ENCODE measurements around the gene POU1F1. TPM values are rescaled to one million over a fixed set of nuclear protein-coding genes. Genes with fewer than 3 reads are reported as not detected.
"Not testable (repeated sequence)": the region's sequence is repeated elsewhere in the genome, so short reads cannot be mapped to it uniquely, and the experiment has no call there.

POU1F1 gene
- total RNA-seq, 2 donors from 2014 or later, result not detected

DNA sequence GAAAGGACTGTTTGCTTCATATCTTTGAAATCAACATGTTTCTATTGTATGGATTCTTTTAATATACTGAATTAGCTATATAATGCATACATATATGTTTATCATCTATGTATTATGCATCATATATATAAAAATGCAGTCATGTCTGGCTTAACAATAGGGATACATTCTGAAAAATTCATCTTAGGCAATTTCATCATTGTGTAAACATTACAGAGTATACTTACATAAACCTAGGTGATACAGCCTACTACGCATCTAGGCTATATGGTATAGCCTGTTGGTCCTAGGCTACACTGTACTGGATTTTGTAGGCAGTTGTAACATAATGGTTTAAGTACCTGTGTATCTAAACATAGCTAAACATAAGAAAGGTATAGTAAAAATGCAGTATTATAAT lies 27.6 kb downstream of the POU1F1 start:
- H3K9me3 ChIP-seq (ENCODE audit: control insufficient read depth, low read length), result no peaks in the 10 kb centered on the region
- Mint-ChIP-seq H3K9me3 (no peaks in the 10 kb centered on the region), H3K36me3 (ENCODE audit: low read depth) (peaks cover 27% of the 10 kb centered on the region), H3K27me3 (ENCODE audit: insufficient read depth) (no peaks in the 10 kb centered on the region), H3K4me1 (no peaks in the 10 kb centered on the region), H3K4me3 (no peak overlapping the region), H3K27ac (no peak overlapping the region)
- H3K27me3 ChIP-seq (ENCODE audit: control insufficient read depth, insufficient read depth, low read length, poor library complexity, severe bottlenecking), result no peaks in the 10 kb centered on the region
- no peak overlapping the region for H3K9ac ChIP-seq (ENCODE audit: extremely low read depth, low read length, poor library complexity, severe bottlenecking)
- 88% methylated on average over 1 of the region's 1 CpG; no CpG with 5 or more reads in 1 of the 2 experiments for WGBS, 2 experiments (ENCODE audit: insufficient coverage in 1 of 2, insufficient read length in 1 of 2)
- no peaks in the 10 kb centered on the region for H3K4me1 ChIP-seq (ENCODE audit: control insufficient read depth, insufficient read depth, low read length)
- no peak for TF ChIP-seq CTCF (conservative IDR thresholded peaks at IDR 0.05)
- no peak for DNase-seq
- no peak overlapping the region for H3K27ac ChIP-seq (ENCODE audit: low read depth, low read length)
- no peak overlapping the region for H3K4me3 ChIP-seq (ENCODE audit: low read length)
- H3K36me3 ChIP-seq (ENCODE audit: control insufficient read depth, insufficient read depth, low read length), result peaks cover 41% of the 10 kb centered on the region

DNA sequence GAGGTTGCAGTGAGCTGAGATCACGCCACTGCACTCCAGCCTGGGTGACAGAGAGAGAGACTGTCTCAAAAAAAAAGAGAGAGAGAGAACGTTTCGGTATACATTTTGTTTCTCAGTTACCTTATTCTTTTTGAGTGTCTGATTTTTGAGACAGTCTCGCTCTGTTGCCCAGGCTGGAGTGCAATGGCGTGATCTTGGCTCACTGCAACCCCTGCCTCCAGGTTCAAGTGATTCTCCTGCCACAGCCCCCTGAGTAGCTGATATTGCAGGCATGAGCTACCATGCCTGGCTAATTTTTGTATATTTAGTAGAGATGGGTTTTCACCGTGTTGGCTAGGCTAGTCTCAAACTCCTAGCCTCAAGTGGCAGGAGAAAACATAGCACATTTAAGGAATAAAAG lies 28.2 kb downstream of the POU1F1 start:
- H3K9me3 Mint-ChIP-seq; H3K4me1 Mint-ChIP-seq; H3K4me1 ChIP-seq (ENCODE audit: control insufficient read depth, insufficient read depth, low read length); H3K4me3 ChIP-seq (ENCODE audit: low read length); H3K9me3 ChIP-seq (ENCODE audit: control insufficient read depth, low read length); H3K27me3 ChIP-seq (ENCODE audit: control insufficient read depth, insufficient read depth, low read length, poor library complexity, severe bottlenecking); H3K27ac Mint-ChIP-seq; H3K4me3 Mint-ChIP-seq; H3K27ac ChIP-seq (ENCODE audit: low read depth, low read length); H3K9ac ChIP-seq (ENCODE audit: extremely low read depth, low read length, poor library complexity, severe bottlenecking); H3K27me3 Mint-ChIP-seq (ENCODE audit: insufficient read depth); DNase-seq: not testable (repeated sequence)
- peaks cover 25% of the 10 kb centered on the region for H3K36me3 Mint-ChIP-seq (ENCODE audit: low read depth)
- peaks cover 35% of the 10 kb centered on the region for H3K36me3 ChIP-seq (ENCODE audit: control insufficient read depth, insufficient read depth, low read length)
- WGBS, 2 experiments (ENCODE audit: insufficient coverage in 1 of 2, insufficient read length in 1 of 2), result 79 to 92% methylated on average over 6 of the region's 6 CpGs

- H3K36me3 Mint-ChIP-seq (ENCODE audit: low read depth), result peaks cover 27% of the 10 kb centered on the region
- no peak for TF ChIP-seq CTCF (conservative IDR thresholded peaks at IDR 0.05)
- no peaks in the 10 kb centered on the region for H3K4me1 Mint-ChIP-seq
- H3K9me3 Mint-ChIP-seq, result no peaks in the 10 kb centered on the region
- H3K27ac Mint-ChIP-seq, result no peak overlapping the region
- no peak for DNase-seq
- Histone ChIP-seq H3K4me1 (ENCODE audit: control insufficient read depth, insufficient read depth, low read length) (no peaks in the 10 kb centered on the region), H3K4me3 (ENCODE audit: low read length) (no peak overlapping the region), H3K27me3 (ENCODE audit: control insufficient read depth, insufficient read depth, low read length, poor library complexity, severe bottlenecking) (no peaks in the 10 kb centered on the region), H3K9ac (ENCODE audit: extremely low read depth, low read length, poor library complexity, severe bottlenecking) (no peak overlapping the region), H3K36me3 (ENCODE audit: control insufficient read depth, insufficient read depth, low read length) (peaks cover 33% of the 10 kb centered on the region), H3K27ac (ENCODE audit: low read depth, low read length) (no peak overlapping the region), H3K9me3 (ENCODE audit: control insufficient read depth, low read length) (no peaks in the 10 kb centered on the region)
- no peak overlapping the region for H3K4me3 Mint-ChIP-seq
- 96% methylated on average over 1 of the region's 1 CpG; no CpG with 5 or more reads in 1 of the 2 experiments for WGBS, 2 experiments (ENCODE audit: insufficient coverage in 1 of 2, insufficient read length in 1 of 2)
- H3K27me3 Mint-ChIP-seq (ENCODE audit: insufficient read depth), result no peaks in the 10 kb centered on the region
Observed at GRCh38 chr3:87247430-87247773, 29.0 kb downstream of the POU1F1 start.
